Astrocyte (in vitro differentiated cells and primary cell): ENCODE results near the gene FANCI.

Experiments
- CTCF ChIP-seq: IDR thresholded peaks from 2 replicates; pipeline ENCODE4 v1.5.1; 2011; ENCODE audit warnings: low read depth, mild to moderate bottlenecking, inconsistent platforms, low read length, moderate library complexity; ENCODE audit not compliant: insufficient read depth
- EZH2 ChIP-seq: IDR thresholded peaks from 2 replicates; pipeline ENCODE4 v1.6.1; 2012; ENCODE audit warnings: mild to moderate bottlenecking, low read length, inconsistent platforms; ENCODE audit not compliant: insufficient read depth

GRCh38 chr15:89320200-89320599 lies 76.4 kb downstream of the FANCI start:
- TF ChIP-seq CTCF = no peak
- TF ChIP-seq EZH2 = no peak
